Measurements from ENCODE around the gene SPC25.

DNA sequence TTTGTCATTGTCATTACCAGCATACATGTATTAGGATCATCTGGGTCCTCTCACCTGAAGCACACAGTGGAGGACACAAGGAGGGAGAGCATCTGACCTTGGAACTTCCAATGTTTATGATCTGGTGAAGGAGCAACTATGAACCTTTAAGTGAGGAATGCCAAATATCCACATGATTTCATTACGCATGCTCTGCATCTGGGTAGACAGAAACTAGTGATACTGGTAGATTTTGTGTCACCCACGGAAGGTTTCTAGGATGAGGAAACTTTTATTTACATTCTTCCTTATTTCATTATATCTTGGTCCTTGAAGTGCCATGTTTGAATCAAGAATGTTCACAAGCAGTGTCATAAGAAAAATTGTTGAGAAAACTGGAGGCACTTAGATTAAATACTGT is 32.1 kb downstream of the SPC25 start:
- TF ChIP-seq, protein P1, sequence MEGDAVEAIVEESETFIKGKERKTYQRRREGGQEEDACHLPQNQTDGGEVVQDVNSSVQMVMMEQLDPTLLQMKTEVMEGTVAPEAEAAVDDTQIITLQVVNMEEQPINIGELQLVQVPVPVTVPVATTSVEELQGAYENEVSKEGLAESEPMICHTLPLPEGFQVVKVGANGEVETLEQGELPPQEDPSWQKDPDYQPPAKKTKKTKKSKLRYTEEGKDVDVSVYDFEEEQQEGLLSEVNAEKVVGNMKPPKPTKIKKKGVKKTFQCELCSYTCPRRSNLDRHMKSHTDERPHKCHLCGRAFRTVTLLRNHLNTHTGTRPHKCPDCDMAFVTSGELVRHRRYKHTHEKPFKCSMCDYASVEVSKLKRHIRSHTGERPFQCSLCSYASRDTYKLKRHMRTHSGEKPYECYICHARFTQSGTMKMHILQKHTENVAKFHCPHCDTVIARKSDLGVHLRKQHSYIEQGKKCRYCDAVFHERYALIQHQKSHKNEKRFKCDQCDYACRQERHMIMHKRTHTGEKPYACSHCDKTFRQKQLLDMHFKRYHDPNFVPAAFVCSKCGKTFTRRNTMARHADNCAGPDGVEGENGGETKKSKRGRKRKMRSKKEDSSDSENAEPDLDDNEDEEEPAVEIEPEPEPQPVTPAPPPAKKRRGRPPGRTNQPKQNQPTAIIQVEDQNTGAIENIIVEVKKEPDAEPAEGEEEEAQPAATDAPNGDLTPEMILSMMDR (IDR thresholded peaks at IDR 0.05; ENCODE audit: low read depth, low read length): no peak
- no peak for TF ChIP-seq EZH2phosphoT487 (IDR thresholded peaks at IDR 0.05; ENCODE audit: low read depth)
